ENCODE measurements around the gene TAF6.

- TF ChIP-seq CTCF (IDR thresholded peaks at IDR 0.05) (no peak), POLR2A (IDR thresholded peaks at IDR 0.05) (no peak)
Observed at GRCh38 chr7:100107890-100108289, 11.3 kb downstream of the TAF6 start.

Data from Peyer's patch (tissue), 4 donors.